Ammon's horn (tissue), 1 donor: Measurements from ENCODE around the gene MCM3AP.
A peak's percentile ranks its signal among the peaks of the same experiment; 100 is the strongest.
"Not testable (repeated sequence)": the region's sequence is repeated elsewhere in the genome, so short reads cannot be mapped to it uniquely, and the experiment has no call there.

Source experiments
- DNase-seq: peaks from one replicate; pipeline ENCODE4 v3.0.0-alpha.2; 2016; ENCODE audit warnings: low spot score

The MCM3AP gene

GRCh38 chr21:46243325-46243724 lies 42.1 kb downstream of the MCM3AP start:
- no peak for DNase-seq

DNA sequence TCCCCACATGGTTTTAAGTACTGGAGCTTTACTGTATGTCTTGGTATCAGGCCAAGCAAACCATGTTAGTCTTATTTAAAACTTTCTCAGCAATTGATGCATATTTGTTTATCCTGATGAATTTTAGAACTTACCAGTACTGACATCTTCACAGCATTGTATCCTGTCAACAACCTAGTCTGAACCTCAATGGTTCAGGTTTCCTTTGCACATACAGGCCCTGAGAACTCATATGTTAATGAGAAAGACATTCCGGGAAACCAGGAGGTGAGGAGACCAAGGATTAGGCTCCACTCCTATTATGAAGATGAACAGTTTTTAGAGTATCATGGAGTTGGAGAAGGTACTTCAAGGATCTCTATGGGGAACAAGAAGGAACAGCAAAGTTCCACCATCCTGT lies 43.8 kb downstream of the MCM3AP start:
- not testable (repeated sequence) for DNase-seq

- DNase-seq = no peak
These were observed 45.5 kb downstream of the MCM3AP start for GRCh38 chr21:46239817-46240325.

GRCh38 chr21:46237474-46237873 lies 47.9 kb downstream of the MCM3AP start:
- no peak for DNase-seq

GRCh38 chr21:46234436-46234950 lies 50.9 kb downstream of the MCM3AP start:
- DNase-seq = no peak

- no peak for DNase-seq
These were observed 55.5 kb downstream of the MCM3AP start for GRCh38 chr21:46229923-46230260.

DNA sequence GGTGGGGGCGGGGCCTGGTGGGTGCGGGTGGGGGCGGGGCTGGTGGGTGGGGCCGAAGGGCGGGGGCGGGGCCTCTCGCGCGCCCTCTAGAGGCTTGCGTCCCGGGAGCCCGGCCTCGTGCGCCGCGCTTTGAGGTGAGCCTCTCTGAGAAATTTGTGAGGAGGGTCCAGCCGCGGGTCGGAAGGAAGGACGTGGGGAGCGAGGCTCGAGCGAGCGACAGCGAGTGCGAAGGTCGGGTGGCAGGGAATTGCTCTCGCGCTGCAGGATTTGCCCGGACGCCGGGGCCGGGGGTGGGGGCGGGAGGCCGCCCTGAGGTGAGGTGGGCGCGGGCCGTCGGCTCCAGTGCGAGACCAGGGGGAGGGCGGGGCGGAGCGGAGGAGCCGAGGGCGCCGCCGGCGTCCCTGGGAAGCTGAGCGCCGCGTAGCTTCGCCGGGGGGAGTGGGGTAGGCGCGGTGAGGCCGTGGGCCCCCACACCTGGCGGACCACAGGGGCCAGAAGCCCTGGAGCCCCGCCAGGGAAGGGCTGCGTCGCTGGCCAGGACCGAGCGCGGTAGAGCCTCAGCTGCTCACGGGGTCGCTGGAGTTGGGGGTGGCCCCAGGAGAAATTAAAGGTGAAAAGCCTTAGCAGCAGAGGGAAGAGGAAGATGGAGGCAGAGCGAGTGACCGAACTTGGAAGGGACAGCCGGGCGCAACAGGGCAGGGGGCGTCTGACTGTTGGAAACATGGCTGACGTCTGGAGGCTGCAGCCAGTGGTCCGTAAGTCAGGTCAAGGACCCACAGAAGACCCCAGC lies 56.1 kb downstream of the MCM3AP start:
- DNase-seq = no peak

- DNase-seq = peak; percentile 99
These were observed 56.9 kb downstream of the MCM3AP start, which contains the start of gene LSS for GRCh38 chr21:46228345-46229051. Gene LSS, minus strand, starts transcription at chr21:46228774. Its CDS starts 29 bp downstream, at chr21:46228745.

- no peak for DNase-seq
These were observed 57.5 kb downstream of the MCM3AP start for GRCh38 chr21:46227811-46228344.

GRCh38 chr21:46226920-46227599 lies 58.4 kb downstream of the MCM3AP start:
- no peak for DNase-seq

DNA sequence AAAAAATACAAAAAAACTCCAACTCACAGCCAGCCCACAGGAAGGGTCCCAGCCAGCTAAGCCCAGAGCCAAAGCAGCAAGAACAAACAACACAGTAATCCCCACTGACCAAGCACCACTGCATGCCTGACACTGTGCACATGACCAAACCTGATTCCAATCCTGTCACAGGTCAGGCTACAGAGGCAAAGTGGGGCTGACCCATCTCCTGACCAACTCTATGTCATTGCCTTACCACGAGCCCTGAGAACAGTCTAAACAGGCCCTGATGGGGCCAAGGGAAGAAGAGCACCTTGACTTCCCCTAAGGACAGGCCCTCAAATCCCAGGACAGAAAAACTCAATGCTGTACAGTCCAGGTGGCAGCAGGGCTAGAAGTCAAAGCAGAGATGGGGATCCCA lies 59.3 kb downstream of the MCM3AP start:
- DNase-seq = peak; percentile 31

DNA sequence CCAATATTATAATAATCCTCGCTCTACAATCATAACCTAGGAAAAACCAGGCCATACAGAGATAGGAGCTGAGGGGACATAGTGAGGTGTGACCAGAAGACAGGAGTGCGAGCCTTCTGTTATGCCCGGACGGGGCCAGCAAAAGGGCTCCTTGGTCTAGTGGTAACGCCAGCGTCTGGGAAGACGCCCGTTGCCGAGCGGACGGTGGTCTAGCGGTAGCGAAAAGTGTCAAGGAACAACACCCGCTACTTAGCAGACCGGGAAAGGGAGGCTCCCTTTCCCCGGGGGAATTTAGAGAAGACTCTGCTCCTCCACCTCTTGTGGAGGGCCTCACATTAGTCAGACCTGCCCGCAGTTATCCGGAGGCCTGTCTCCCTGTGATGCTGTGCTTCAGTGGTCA lies 61.8 kb downstream of the MCM3AP start:
- DNase-seq = not testable (repeated sequence)

DNA sequence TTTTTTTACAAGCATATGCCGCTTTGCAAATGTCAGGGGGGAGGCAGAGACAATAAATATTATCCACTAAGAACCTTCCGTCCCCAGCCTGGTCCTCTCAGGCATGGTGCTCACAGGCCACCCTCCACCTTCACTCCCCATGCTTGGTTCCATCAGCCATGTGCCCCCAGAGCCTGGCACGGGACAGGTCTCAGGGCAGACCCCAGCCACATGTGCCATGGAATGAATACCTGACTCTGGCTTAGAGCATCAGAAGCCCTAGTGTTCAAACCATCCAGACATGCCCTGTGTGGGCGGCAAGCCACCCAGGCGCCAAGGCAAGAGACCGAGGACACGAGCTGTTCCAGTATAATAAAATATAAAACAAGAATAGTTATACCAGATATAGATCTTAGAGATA lies 62.2 kb downstream of the MCM3AP start:
- DNase-seq = no peak

- no peak for DNase-seq
These were observed 62.8 kb downstream of the MCM3AP start for GRCh38 chr21:46222436-46223116.

DNA sequence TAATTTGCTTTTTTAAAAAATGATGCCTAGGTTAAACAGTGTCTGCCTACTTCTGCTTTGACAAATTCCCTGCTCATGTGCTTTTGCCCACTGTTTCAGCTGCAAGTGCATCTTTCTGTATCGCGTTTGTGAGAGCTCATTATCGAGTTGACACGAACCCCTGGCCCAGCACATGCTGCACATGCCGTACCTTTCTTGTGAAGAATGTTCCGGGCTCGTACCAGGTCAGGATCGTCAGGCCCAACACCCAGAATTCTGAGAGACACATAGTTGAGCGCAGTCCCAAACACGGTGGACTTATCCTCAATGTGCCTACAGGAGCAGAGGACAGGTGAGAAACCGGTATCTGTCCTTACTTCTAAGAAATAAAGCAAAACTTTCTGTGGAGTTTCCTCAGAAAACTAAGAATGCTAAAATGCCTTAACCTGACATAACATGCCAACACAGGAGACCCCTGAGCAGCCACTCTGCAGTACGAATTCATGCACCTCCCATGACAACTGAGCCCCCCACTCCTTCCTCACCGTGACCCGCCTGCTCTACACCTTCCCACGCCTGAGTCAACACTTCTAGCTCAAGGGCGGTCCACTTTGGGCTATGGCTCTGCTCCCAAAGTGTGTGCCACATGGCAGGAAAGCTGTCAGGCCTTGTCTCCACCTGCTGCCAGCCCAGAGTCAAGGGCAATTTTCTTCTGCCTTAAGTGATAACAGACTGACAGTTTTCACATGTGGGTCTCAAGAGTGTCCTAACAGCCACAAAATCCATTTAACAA lies 63.6 kb downstream of the MCM3AP start:
- DNase-seq = no peak

DNA sequence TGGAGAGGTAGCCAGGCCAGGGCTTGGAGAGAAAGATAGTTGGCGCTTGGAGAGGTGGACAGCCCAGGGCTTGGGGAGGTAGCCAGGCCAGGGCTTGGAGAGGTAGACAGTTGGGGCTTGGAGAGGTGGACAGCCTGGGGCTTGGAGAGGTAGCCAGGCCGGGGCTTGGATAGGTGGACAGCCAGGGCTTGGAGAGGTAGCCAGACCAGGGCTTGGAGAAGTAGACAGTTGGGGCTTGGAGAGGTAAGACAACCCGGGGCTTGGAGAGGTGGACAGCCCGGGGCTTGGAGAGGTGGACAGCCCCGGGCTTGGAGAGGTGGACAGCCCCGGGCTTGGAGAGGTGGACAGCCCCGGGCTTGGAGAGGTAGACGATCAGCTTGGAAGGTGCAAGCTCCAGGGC lies 64.6 kb downstream of the MCM3AP start:
- DNase-seq = no peak

DNA sequence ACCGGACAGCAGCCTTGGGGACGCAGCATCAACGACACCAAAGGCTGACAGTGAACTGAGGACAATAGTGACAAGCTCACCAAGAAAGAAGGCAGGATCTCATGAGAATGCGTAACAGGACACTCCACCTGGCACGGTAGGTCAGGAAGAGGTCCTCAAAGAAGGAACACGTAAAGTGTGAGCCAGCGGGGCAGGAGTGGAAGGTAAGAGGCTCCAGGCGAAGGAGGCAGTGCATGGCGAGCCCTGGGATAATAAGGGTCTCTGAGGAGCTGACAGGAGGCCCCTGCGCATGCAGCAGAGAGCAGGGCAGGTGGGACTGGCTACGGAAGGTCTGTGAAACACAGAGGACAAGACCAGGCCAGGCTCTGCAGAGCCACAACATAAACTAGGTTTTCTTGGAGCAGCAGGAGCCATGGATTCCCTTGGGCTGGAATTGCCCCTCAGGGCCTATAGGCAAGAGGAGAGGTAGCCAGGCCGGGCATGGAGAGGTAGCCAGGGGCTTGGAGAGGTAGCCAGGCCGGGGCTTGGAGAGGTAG lies 65.1 kb downstream of the MCM3AP start:
- no peak for DNase-seq

- peak; percentile 42 for DNase-seq
These were observed 65.7 kb downstream of the MCM3AP start for GRCh38 chr21:46219591-46220239.

DNA sequence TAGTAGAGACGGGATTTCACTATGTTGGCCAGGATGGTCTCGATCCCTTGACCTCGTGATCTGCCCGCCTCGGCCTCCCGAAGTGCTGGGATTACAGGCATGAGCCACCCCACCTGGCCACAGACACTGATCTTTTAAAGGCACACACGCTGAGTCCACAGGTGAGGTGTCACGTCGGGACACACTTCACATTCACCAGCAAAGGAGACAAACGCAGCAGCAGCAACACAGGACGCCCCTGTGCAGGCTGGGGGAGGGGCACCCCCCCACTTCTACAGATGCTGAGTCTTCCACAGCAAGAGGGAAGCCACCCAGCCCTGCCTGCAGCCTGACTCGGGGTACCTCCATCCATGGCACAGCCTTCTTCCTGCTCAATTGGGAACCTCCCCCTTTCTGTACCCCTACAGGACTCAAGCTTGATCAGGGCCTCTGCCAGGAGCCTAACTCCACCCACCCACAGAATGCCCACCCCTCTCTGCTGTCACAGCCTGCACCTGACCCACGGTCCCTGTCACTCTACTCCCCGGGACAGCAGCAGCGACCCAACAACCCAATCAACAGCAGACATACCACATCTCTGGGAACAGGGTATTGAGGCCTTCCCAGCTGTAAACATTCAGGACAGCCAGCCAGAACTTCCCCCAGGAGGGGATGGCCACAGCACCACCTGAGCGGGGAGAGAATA lies 66.4 kb downstream of the MCM3AP start:
- DNase-seq = no peak
